H1 (cell line): ENCODE measurements around the gene STX2.

Experiments used
- ASH2L ChIP-seq: fragments of 200-600, 300-600 bp; sonication (generic); IDR thresholded peaks from one replicate; pipeline ENCODE4 v1.7.1; 2017; ENCODE audit warnings: low read length
- ATF3 ChIP-seq: IDR thresholded peaks from 2 replicates; pipeline ENCODE4 v1.6.1; 2011; ENCODE audit warnings: low read depth, mild to moderate bottlenecking, low read length; ENCODE audit not compliant: insufficient read depth
- BACH1 ChIP-seq: IDR thresholded peaks from 2 replicates; pipeline ENCODE4 v1.6.1; 2012; ENCODE audit warnings: low read length, improper control_type of control experiment
- CTCF ChIP-seq, 3 experiments: IDR thresholded peaks; 1 replicate in 2 of 3; 2 replicates in 1 of 3; pipeline versions ENCODE4 v1.5.1 to v1.6.1; 2011; ENCODE audit warnings: low read length in 3 of 3, mild to moderate bottlenecking in 3 of 3, inconsistent platforms in 2 of 3, low read depth in 1 of 3, moderate library complexity in 1 of 3; ENCODE audit not compliant: insufficient read depth in 1 of 3; ENCODE audit errors: control extremely low read depth in 1 of 3
- EGR1 ChIP-seq: IDR thresholded peaks from 2 replicates; pipeline ENCODE4 v1.6.1; 2011; ENCODE audit warnings: low read depth, low read length, borderline replicate concordance
- EP300 ChIP-seq, 2 experiments: IDR thresholded peaks; 1 replicate in 1 of 2; 2 replicates in 1 of 2; pipeline ENCODE4 v1.6.1; 2011 to 2012; ENCODE audit warnings: low read depth in 2 of 2, low read length in 2 of 2, mild to moderate bottlenecking in 2 of 2, borderline replicate concordance in 1 of 2, inconsistent platforms in 1 of 2, moderate library complexity in 1 of 2
- EZH2 ChIP-seq: fragments of 200-600 bp; sonication (generic); IDR thresholded peaks from 2 replicates; pipeline ENCODE4 v1.7.1; 2012; ENCODE audit warnings: low read depth, mild to moderate bottlenecking, moderate library complexity, low read length, inconsistent platforms; ENCODE audit not compliant: severe bottlenecking
- HDAC6 ChIP-seq: IDR thresholded peaks from one replicate; pipeline ENCODE4 v1.7.1; 2012; ENCODE audit warnings: low read depth, mild to moderate bottlenecking, inconsistent platforms, low read length, moderate library complexity
- POLR2A ChIP-seq, 2 experiments: IDR thresholded peaks; 1 replicate in 1 of 2; 2 replicates in 1 of 2; pipeline ENCODE4 v1.6.1; 2011; ENCODE audit warnings: low read depth in 2 of 2, low read length in 2 of 2, mild to moderate bottlenecking in 2 of 2; ENCODE audit errors: control extremely low read depth in 1 of 2
- POLR2AphosphoS5 ChIP-seq: IDR thresholded peaks from 2 replicates; pipeline ENCODE4 v1.6.1; 2011; ENCODE audit warnings: low read depth, low read length
- SIN3A ChIP-seq, 2 experiments: IDR thresholded peaks in 1 of 2; conservative IDR thresholded peaks in 1 of 2; 2 replicates each; pipeline ENCODE4 v1.6.1; 2011 to 2012; ENCODE audit warnings: low read length in 2 of 2, improper control_type of control experiment in 1 of 2, low read depth in 1 of 2, mild to moderate bottlenecking in 1 of 2
- TAF1 ChIP-seq: IDR thresholded peaks from 2 replicates; pipeline ENCODE4 v1.6.1; 2011; ENCODE audit warnings: mild to moderate bottlenecking, low read depth, low read length

- 0 out of 3 replicates have a peak, but pooled peaks of 1 of the 2 experiments have one; percentile 4 for TF ChIP-seq POLR2A (IDR thresholded peaks at IDR 0.05; ENCODE audit: control extremely low read depth in 1 of 2, low read depth in 2 of 2, low read length in 2 of 2)
- no peak for TF ChIP-seq CTCF (IDR thresholded peaks at IDR 0.05; ENCODE audit: control extremely low read depth in 1 of 3, insufficient read depth in 1 of 3, low read depth in 1 of 3, low read length in 3 of 3)
- TF ChIP-seq HDAC6 = no peak
- TF ChIP-seq EP300 (IDR thresholded peaks at IDR 0.05; ENCODE audit: borderline replicate concordance in 1 of 2, low read depth in 2 of 2, low read length in 2 of 2) = no peak
- TF ChIP-seq SIN3A (conservative IDR thresholded peaks at IDR 0.05 in 1 of 2, IDR thresholded peaks at IDR 0.05 in 1 of 2; ENCODE audit: low read depth in 1 of 2, low read length in 2 of 2) = no peak
- TF ChIP-seq ASH2L = no peak
- no peak for TF ChIP-seq EZH2
- TF ChIP-seq ATF3 = no peak
- TF ChIP-seq TAF1 = no peak
- no peak for TF ChIP-seq EGR1
- TF ChIP-seq POLR2AphosphoS5 = no peak
- no peak for TF ChIP-seq BACH1
Measured at GRCh38 chr12:130873106-130873795, 34.2 kb upstream of the STX2 start.
